Cardiac muscle cell (in vitro differentiated cells and primary cell): Measurements from ENCODE around the gene MIR17HG. TPM values are rescaled to one million over a fixed set of nuclear protein-coding genes. Genes with fewer than 3 reads are reported as not detected.

Source experiments
- DNase-seq, 2 donors: peaks; one replicate each; pipeline versions ENCODE4 v3.0.0 to v3.0.0-alpha.2; 2010 to 2017; ENCODE audit warnings: low read depth in 1 of 2, low spot score in 1 of 2
- H3K27ac ChIP-seq: fragments of 200-600 bp; sonication (generic); 2 replicates; pipeline ENCODE4 v1.5.1; 2016
- H3K27me3 ChIP-seq: fragments of 200-600 bp; sonication (generic); 2 replicates; pipeline ENCODE4 v1.6.0; 2016; ENCODE audit warnings: control low read depth
- H3K36me3 ChIP-seq: fragments of 200-600 bp; sonication (generic); 2 replicates; pipeline ENCODE4 v1.5.1; 2016; ENCODE audit warnings: control low read depth
- H3K4me1 ChIP-seq: fragments of 200-600 bp; sonication (generic); 2 replicates; pipeline ENCODE4 v1.8.1; 2017; ENCODE audit warnings: low read depth, mild to moderate bottlenecking, mixed run types
- H3K4me3 ChIP-seq: fragments of 200-600 bp; sonication (generic); 2 replicates; pipeline ENCODE4 v1.5.1; 2016; ENCODE audit warnings: mild to moderate bottlenecking
- H3K9me3 ChIP-seq: fragments of 200-600 bp; sonication (generic); 2 replicates; pipeline ENCODE4 v1.5.1; 2017; ENCODE audit warnings: low read depth, mild to moderate bottlenecking, control low read depth
- polyA plus RNA-seq: library from polyadenylated mRNA; unstranded; fragments of >200 nt; fragmentation: Nextera tagmentation; extraction: Ambion mirVana; gene quantifications from 2 replicates; pipeline ENCODE4 v1.2.1, GENCODE V29; 2016
- total RNA-seq: library from RNA; depleted of rRNA; stranded (reverse); fragments of >200 nt; gene quantifications from 2 replicates; pipeline ENCODE4 v1.2.3, GENCODE V29; 2016
- TF ChIP-seq, protein P1 (sequence below): IDR thresholded peaks from 2 replicates; pipeline ENCODE4 v1.5.1; 2012; ENCODE audit warnings: low read depth, mild to moderate bottlenecking, low read length

MIR17HG gene
- total and polyA plus RNA-seq, 2 experiments from 2014 or later = 1.5 to 13.1 TPM

DNA sequence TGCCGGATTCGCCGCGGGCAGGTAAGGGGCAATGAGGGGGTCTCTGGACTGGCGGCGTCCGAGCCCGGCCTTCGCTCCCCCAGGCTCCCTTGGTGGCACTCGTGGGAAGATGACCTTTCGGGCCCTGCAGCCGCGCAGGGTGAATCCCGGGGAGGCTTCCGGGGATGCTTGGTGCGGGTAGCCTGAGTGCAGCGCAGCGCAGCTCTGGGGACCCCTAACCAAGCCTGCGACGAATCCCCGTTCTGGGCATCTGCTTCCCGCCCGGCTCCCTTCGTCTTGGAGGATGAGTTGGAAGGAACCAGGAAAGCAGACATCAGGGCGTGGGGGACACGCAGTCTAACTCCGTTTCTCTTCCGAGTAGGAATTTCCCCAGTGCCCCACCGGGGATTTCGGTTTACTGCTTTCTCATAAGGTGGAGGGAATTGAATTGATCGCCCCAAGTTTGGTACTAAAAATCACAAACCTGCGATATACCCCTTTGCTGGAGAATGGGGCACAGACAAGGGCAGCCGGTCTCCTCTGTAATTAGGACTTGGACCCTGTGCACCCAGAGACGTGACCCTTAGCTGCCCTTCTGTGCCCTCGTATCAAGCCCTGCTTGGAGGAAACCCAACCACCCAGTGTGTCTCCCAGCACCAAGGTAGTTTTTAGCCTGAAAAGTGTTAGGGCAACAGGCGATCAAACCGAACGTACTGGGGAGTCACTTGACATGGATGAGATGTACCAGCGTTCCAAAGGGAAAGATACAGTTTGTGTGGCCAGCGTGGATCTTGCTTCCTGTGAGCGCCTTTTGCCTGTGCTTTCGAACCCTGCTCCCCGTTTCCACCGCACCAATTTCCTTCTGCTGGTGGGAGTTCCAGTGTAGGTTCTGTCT, 51.9 kb downstream of the MIR17HG start:
- DNase-seq = no peak
- no peaks in the 10 kb centered on the region for H3K9me3 ChIP-seq
- TF ChIP-seq, protein P1, sequence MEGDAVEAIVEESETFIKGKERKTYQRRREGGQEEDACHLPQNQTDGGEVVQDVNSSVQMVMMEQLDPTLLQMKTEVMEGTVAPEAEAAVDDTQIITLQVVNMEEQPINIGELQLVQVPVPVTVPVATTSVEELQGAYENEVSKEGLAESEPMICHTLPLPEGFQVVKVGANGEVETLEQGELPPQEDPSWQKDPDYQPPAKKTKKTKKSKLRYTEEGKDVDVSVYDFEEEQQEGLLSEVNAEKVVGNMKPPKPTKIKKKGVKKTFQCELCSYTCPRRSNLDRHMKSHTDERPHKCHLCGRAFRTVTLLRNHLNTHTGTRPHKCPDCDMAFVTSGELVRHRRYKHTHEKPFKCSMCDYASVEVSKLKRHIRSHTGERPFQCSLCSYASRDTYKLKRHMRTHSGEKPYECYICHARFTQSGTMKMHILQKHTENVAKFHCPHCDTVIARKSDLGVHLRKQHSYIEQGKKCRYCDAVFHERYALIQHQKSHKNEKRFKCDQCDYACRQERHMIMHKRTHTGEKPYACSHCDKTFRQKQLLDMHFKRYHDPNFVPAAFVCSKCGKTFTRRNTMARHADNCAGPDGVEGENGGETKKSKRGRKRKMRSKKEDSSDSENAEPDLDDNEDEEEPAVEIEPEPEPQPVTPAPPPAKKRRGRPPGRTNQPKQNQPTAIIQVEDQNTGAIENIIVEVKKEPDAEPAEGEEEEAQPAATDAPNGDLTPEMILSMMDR = no peak
- H3K27me3 ChIP-seq = peaks cover 78% of the 10 kb centered on the region
- no peaks in the 10 kb centered on the region for H3K4me1 ChIP-seq
- no peak overlapping the region for H3K27ac ChIP-seq
- peak overlapping the region; percentile 75 for H3K4me3 ChIP-seq
- H3K36me3 ChIP-seq = no peaks in the 10 kb centered on the region

- Histone ChIP-seq H3K4me1 (no peaks in the 10 kb centered on the region), H3K27ac (no peak overlapping the region), H3K36me3 (no peaks in the 10 kb centered on the region), H3K9me3 (no peaks in the 10 kb centered on the region), H3K4me3 (no peak overlapping the region), H3K27me3 (peaks cover 72% of the 10 kb centered on the region)
- TF ChIP-seq, protein P1 = no peak
- no peak for DNase-seq
Measured at GRCh38 chr13:91400063-91400399, 52.5 kb downstream of the MIR17HG start.

DNA sequence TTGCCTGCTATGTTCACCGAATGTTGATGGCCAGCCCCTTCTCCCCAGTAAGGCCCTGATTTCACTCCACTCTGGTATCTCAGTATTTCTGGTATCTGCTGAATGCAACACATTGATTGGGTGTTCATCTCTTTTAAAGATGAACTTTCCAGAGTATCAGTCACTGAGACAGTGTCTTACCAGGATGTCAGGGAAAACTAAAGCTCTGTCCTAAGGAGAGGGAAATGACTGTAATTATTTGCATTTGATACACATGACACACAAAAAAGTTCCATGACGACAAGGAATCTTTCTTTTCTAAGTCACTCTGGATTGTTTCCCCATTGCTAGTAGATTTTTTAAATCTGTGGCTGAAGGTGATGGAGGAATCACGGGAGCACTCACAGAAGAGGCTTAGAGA, 53.2 kb downstream of the MIR17HG start:
- peaks cover 66% of the 10 kb centered on the region for H3K27me3 ChIP-seq
- H3K27ac ChIP-seq = no peak overlapping the region

DNA sequence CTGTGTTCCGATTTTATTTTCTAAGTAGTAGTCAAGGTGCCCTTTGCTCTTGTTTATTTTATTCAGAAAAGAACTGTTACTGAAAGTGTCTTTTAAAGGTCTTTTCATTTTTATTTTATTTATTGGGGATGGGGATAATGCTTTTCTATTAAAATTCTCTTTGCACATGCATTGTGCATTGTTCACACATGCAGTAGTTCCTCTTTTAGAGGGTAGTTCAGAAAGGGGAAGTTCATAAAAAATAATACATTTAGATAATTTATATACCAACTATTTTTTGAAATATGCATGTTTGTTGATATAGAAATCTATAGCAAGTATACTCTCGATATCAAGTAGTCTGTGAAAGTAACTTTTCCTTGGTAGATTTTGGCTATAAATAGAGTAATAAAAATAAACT, 54.4 kb downstream of the MIR17HG start:
- TF ChIP-seq, protein P1 = no peak
- Histone ChIP-seq H3K27ac (no peak overlapping the region), H3K9me3 (no peaks in the 10 kb centered on the region), H3K4me1 (no peaks in the 10 kb centered on the region), H3K4me3 (no peak overlapping the region), H3K27me3 (peaks cover 53% of the 10 kb centered on the region), H3K36me3 (no peaks in the 10 kb centered on the region)
- no peak for DNase-seq

More for the DNA sequence above, 53.2 kb downstream of the MIR17HG start:
- H3K9me3 ChIP-seq = no peaks in the 10 kb centered on the region
- H3K4me1 ChIP-seq = no peaks in the 10 kb centered on the region
- no peaks in the 10 kb centered on the region for H3K36me3 ChIP-seq
- DNase-seq = no peak
- TF ChIP-seq, protein P1 = no peak
- no peak overlapping the region for H3K4me3 ChIP-seq

Other genes starting within 250 kb of the MIR17HG start
- gene GPC5, start 50.9 kb downstream of the MIR17HG start, total RNA-seq = 2.7 and 3.3 TPM in 2 replicates
- 0.97 and 3.6 TPM in 2 replicates for gene GPC5, start 50.9 kb downstream of the MIR17HG start, polyA plus RNA-seq